GM21515 (cell line): Measurements from ENCODE around the gene HDAC10.

Source experiments
- ATAC-seq: cut with Tn5 transposase; IDR thresholded peaks from one replicate; pipeline ENCODE4 v1.9.1; 2021; ENCODE audit not compliant: unreplicated experiment

The HDAC10 gene

DNA sequence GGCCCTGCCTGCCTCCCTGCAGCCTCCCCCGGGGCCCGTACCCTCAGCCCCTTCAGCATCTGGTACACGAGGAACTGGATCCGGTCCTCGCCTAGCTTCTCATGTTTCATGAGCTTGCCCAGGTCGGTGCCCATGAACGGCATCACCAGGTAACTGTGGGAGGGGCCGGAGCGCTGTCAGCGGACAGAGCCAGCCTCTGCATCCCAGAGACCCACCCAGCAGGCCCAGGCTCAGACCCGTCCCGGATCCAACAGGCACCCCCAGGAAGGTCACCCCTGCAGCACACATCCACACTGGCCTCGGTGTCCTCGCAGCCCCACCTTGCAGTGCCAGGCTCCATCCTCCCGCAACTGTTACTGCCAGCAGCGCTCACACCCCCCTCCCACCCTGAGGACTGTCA lies 6.0 kb upstream of the HDAC10 start:
- no peak for ATAC-seq

DNA sequence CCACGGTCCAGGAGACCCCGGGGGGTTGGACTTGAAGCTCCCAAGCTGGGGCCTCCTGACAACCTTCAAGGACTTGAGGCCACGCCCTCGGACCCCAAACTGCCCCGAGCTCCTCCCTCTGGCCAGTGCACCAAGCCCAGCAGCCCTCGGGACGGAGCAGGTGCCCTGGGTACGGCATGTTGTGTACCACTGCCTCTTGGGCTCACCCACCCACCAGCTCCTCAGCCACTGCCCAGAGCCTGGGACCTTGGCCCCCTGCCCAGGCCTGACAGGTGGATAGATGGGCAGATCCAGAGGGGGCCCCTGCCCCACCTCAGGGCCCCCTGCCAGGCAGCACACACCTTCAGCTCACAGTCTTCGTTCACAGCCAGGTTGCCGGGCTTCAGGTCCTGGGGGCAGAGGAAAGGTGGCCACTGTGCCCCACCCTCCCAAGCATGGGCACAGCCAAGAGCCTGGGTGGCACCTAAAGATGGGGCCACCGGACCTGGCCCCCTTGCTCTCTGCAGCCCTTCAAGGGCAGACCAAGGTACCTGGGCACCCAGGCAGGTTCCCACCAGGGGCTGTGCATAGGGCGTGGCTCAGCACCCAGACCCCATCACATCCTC lies 5.3 kb upstream of the HDAC10 start:
- ATAC-seq = no peak

DNA sequence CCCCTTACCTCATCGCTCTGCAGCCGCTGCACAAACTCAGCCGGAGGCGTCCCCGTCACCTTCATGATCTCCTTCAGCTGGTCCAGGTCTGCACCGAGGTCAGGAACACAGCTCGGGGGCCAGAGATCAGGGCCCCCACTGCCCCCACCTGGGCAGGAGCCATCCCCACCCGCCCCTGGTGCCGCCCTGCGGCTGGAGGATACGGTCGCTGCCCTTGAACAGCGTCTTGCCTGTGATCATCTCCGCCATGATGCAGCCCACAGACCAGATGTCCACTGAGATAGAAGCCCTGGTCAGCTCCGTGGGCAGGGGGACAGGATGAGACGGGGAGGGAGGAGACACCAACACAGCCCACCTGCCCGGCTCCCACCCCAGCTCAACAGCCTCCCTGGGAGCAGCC lies 4.5 kb upstream of the HDAC10 start:
- ATAC-seq = no peak

DNA sequence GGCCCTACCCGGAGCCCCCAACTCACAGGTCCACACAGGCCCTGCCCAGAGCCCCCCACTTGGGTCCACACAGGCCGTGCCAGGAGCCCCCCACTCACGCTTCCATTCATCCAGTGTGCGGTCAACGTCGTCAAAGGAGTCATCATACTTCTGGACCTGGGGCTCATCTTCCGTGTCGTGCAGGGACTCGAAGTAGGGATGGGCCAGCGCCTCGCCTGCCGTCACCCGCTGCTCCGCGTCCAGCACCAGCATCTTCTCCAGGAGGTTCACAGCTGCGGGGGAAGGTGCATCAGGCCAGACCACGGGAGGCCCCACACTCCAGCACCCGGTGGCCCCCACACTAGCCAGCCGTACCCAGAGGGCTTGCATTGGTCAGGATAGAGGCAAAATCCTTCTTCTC lies 4.0 kb upstream of the HDAC10 start:
- ATAC-seq = no peak

DNA sequence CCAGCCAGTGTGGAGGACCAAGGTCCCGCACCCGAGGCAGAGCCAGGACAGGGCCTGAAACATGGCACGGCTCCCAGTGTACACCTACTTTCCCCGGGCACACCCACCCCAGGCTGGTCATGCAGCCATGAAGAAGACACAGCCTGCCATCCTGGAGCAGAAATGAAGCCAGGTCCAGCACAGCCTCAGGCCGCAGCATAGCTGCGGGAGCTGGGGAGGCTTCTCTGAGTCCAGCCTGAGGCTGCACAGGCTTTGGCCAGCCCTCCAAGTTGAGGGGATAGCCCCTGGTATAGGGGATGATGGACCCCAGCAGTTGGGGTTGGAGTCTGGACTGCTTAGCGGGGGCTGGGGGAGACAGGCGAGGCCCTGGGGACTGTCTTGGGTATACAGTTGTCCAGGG lies 2.9 kb upstream of the HDAC10 start:
- no peak for ATAC-seq

DNA sequence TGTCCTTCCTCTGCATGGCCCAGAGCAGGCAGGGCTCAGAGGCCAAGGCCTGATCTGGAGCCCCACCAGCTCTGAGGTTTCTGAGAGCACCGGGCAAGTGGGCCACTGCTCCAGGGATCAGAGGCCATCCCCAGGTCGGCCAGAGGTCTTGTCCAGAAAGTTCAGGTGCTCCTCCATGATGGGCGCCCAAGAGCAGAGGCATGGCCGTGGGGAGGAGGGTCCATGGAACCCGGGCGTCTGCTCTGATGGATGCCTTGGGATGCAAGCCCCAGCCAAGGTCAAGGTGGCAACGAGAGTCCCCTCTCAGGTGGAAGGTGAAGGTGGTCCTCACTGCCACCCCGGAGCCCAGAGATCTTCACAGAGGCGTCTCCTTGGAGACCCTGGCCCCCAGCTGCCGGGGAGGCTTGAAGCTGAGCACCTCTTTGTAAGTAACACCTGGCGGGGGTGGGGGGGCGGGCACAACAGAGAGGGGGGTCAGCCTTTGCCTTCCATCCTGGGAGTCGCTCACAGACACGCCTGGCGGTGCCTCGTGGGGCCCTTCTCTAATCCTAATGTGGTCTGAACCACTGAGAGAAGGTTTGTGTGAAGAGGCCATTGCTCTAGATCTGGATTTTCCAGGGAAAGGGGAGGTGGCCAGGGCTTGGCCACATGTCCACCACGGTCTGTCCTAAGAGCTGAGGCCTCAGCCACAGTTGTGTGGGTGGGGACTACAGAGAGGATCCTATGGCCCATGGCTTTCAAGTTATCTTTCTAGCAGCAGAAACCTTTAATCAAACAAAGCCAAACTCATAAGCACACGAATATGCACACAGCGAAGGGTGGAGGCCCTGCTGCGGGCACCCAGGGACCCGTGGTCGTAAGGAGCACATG lies 2.2 kb upstream of the HDAC10 start:
- no peak for ATAC-seq

DNA sequence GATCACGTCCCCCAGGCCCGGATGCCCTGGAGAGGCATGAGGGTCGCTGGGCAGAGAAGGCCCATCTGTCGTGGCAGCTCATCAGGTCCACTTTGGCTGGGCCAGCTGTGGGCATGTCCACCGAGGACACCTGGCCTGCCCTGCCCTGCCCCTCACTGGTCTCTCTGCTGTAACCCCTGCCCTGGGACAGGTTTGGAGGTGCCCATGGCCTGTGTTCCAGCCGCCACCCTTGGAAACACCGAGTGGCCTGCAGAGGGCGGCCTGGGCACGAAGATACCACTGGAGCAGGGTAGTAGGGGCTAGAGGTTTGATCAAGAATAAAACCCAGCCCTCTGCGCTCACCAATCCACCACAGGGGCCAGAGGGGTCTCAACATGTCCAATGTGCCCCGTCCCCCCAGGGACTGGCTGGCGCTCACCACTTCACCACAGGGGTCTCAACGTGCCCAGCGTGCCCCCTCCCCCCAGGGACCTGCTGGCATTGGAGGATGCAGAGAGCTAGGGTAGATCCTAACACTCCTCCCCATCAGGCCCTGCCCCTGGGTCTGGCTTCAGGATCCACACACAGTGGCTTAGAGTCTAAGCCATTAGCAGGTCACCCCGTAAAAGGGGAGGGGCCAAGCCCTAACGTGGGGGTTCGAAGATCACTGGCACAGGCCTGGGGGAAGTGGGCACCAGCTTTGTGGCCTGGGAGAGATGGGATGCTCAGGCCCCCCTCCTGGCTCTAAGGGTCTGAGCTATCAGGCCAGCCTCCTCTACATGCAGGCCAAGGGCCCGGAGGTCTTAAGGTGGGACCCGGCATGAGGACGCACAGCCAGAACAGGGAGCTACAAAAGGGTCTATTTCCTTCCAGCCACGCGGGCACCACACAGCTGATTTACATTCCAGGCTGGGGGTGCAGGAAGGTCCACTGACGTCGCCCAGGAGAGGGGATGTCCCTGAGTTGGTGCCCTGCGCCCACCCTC lies 1.3 kb upstream of the HDAC10 start:
- ATAC-seq = no peak

DNA sequence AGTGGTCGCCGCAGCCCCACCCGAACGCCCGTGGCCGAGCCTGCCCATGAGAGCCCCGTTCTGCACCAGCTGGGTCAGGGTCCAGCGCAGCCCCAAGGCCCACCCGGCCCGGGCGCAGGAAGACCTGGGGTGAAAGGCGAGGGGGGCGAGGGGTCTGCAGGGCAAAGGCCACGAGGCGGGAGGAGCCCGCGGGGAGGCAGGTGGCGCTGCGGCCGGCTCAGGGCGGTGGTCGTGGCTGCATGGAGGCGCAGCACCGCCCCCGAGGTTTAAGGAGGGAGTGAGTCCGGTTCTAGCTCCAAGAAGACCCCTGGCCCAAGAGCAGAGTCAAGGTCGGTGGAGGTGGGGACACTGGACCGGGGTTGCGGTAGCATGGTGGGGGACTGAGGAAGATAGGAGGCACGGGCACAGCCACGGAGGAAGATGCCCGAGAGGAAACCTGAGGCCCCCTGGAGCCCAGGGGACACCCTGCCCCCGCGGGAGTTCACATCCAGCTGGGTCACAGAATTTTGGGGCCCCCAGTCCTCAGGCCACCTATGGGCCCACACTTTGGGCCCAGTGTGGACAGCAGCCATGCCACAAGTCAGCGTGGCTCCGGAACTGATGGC lies 514 bp upstream of the HDAC10 start:
- ATAC-seq = no peak

DNA sequence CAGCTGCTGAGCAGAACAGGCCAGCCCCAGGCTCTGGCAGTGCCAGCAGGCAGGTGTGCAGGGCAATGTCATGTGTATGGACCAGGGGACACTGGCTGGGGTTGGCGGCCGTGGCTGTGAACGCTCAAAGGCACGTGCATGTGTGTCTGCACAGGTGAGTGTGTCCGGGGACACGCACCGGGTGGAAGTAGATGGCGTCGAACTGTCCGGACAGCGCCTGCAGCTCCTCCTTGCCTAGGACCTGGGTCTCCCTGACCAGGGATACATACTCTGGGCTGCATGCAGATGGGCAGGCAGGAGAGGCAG lies 863 bp downstream of the HDAC10 start:
- no peak for ATAC-seq

DNA sequence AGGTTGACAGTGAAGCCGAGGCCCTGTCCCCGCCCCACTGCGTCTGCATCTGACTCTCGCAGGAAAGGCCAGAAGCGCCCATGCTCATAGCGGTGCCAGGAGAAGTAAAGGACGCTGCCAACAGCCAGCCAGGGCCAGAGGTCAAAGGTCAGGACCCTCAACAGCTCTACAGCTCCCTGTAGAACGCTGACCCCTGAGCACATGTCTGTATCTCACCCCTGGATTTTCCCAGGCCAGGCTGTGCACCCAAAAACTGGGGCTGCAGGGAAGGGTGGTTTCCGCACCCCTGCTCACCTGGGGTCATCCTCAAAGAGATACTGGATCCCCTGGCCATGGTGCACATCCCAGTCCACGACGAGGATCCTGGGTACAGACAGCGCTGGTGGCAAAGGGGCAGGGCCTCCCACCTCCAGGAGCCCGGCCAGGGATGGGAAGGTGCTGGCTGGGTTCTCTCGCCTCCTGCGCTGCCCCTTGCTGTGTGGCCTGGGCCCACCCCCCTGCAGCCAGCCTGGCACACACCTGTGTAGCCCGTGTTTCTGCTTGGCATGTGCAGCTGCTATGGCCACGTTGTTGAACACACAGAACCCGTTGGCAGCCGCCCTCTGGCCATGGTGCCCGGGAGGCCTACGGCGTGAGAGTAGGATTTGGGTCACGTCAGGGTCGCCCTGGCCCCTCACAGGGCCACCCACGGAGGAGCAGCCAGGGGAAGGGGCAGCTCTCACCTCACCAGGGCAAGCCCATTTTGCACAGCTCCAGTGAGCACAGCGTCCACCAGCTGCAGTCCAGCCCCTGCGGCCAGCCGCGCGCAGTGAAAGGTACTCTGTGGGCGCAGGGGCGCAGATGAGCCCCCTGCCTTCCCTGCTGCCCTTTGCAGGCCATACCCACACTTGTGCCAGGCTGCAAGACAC lies 1.5 kb downstream of the HDAC10 start:
- no peak for ATAC-seq

DNA sequence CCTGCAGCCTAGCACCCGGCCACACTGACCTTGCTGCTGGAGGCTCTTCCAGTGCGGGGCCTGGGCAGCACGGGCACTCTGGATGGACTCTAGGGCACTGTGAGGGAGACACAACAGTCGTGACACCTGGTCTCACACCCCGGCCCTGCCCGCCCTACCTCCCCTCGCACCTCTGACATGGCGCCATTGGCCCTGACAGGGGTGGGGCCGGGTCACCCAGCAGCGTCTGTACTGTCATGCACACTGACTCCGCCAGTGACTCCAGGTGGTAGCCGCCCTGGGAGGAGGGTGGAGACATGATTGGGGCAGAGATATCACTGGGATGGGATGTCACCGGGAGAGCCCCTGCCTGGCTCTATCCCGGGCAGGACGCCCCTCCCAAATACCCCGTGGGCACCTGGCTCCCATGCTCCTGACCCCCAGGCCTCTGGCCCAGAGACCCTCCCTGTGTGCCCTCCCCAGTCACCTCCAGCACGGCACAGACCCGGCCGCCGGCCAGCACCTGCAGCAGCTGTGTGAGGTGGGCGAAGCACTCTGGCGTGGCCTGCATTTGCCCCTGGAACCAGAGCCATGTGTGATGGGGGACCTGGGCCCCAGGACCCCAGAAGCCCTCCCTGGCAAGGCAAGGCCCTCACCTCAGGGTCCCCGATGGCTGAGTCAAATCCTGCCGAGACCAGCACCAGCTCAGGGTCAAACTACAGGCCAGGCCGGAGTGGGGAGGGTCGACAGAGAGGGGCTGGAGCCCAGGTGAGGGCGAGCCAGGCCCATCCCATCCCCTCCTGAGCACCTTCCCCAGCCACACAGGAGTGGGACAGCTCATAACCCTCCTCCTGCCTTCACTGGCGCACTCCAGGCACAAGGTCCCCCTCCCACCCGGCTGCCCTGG lies 2.6 kb downstream of the HDAC10 start:
- no peak for ATAC-seq

DNA sequence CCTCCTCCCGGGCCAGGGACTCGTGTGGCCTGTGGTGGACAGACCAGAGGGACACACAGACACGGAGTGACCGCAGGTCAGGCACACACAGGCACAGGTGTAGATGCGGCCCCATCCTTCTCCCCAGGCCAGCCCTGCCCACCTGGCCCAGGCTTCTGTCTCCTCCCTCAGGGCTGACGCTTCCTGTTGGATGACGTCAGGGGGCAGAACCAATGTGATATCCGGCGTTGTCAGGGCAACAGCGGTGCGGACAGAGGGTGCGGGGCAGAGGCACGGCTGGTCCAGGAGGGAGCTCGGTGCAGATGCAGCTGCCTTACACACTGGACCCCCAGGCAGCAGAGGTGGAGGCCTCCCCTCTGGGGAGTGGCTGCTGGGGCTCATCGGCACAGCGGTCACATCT lies 3.3 kb downstream of the HDAC10 start:
- ATAC-seq = no peak

DNA sequence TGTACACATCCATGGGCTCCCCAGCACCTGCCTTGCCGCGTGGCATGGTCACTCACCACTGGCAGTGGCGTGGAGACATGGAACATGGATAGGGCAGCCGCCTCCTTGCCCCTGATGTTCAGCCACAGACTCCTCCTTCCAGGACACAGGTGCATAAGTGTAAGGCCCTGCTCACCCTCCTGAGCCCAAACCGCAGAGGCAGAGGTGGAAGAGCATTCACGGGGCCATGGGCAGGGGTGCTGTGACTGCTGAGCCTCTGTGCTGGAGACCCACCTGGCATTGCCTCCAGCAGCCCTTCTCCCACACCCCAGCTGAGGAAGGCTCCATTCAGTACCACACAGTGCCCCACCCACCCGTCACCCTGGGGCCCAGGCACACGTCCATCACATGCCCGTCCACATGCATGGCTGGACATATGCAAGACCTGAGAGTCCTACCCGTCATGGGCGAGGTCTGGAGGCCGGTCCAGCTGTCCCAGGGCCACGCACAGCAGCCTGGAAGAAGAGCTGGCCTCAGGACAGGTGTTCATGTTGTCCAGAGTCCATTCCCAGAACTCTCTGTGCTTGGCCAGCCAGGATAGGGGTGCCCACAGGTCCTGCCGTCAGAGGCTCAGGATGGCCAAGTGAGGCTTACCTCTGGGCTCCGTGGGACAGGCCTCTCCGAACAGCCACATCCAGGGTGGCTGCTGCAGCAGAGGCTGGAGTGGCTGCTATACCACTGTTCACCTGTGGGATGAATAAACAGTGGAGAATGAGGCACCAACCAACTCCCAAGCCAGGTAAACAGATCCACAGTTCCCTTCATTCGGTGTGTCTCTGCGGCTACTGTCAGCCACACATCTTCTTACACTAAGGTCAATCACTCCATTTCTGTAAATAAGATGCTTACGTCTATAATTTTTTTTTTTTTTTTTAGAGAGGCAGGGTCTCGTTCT lies 4.6 kb downstream of the HDAC10 start:
- no peak for ATAC-seq

DNA sequence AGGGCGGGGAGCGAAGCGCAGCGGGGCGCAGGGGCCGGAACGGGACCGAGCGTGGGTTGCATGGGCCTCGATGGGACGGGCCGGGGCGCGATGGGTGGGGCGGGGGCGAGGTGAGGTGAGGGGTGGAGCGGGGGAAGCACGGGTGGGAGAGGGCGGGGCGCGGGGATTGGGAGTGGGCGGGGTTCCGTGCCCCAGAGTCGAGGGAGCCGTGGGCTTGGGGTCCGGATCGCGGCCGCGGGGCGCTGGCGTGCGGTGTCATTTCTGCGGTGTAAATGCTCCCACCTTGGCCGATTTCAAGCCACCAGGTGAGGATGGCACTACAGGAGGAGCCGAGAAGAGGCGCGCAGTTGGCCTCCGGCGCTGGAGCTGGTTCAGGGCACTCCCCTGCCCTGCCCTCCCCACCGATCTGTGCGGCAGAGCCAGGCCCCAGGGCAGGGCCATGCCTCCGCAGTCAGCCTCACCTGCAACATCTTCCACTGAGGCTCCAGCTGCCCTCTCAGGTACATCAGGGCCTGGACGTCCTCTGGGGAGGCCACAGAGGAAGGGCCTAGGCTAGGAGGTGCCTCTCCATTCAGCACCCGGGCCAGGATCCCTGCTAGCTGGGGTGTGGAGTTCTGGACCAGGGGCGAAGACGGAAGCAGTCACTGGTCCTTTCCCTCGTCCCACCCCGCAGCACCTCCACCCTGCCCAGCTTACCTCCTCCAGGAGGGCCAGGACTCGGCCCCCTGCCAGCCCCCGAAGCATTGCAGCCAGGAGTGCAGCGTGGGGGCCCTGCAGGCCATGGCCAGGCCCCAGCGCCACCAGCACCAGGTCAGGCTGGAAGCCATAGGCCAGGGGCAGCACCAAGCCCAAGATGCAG lies 5.6 kb downstream of the HDAC10 start:
- no peak for ATAC-seq

DNA sequence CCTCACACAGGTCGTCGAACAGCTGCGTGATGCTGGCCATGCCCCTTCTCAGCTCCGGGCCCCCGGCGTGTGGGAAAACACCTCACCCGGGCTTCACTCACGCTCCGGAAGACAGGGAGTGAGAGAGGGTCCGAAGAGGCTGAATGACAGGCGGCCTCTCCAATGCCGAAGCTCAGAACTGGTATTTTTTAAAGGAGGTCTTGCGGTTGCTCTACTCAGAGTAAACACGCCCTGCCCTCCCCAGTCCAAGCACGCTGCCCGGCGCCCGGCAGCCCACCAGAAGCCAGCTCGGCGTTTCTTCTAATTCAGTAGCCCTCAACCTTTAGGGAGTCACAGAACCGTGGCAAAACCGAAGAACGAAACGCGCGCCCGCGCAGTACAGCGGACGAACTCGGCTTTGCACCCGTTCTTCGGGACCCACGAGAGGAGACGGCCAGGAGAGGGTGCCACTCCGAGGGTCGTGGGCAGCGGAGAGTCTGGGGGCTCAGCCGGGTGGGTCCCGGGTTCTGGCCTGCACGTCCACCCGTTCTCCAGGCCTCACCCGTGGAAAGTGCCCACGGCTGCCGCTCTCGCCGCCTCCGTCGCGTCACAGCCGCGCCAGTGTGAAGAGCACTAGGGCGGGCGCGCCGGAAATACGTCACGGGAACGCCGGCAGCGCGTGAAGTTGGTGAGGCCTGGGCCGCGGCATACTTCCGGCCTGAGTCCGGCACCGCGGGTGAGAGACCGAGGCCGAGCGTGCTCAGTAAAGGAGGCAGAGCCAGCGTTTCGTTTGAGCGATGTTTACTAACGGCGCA lies 6.4 kb downstream of the HDAC10 start, which contains the start of gene TUBGCP6:
TUBGCP6 (minus strand) TSS at position 604 of the 794 bp plus-strand sequence; CDS start at position 40, 564 bp downstream.
- ATAC-seq = peak; percentile 64

DNA sequence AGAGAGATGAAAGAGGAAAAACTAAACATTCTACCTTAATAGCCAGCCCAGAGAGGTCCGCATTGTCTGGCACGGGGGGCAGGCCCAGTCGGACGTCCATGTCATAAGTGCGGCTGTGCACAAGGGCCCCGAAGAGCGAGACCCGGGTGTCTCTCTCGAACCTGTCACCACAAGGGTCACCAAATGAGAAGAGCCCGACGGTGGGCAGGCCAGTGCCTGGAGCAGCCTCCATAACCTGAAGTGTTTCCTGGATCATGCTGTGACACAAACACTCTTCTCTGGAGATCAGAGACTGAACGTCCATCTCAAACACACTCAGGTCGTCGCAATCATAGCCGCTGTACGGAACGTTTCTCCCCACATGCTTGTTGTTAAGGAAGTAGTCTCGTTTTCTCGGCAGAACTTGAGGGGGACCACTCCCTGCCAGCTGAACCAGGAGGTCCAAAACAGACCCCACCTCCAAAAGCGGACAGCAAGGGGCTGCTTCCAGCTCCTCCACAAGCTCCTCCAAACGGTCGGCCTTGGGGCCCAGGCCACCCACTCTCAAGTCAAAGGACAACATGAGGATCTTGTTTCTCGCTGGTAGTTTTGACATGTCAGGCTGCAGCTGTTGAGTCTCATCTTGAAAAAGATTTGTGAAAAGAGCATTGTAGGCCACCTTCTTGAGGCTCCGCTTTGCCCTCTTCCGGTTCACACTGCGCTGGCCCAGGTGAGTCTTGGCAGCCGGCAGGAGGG lies 7.2 kb downstream of the HDAC10 start:
- ATAC-seq = no peak
